Occipital lobe (tissue), 2 donors: ENCODE data around the gene ARHGAP18. TPM values are rescaled to one million over a fixed set of nuclear protein-coding genes. Genes with fewer than 3 reads are reported as not detected.

ENCODE experiments used
- DNase-seq: peaks from one replicate; lab custom pipeline; 2025; lab: John Stamatoyannopoulos, UW
- total RNA-seq: library from RNA; depleted of rRNA; stranded (reverse); fragments of >200 nt; gene quantifications from one replicate; pipeline ENCODE4 v1.2.3, GENCODE V29; 2014

Gene ARHGAP18, protein sequence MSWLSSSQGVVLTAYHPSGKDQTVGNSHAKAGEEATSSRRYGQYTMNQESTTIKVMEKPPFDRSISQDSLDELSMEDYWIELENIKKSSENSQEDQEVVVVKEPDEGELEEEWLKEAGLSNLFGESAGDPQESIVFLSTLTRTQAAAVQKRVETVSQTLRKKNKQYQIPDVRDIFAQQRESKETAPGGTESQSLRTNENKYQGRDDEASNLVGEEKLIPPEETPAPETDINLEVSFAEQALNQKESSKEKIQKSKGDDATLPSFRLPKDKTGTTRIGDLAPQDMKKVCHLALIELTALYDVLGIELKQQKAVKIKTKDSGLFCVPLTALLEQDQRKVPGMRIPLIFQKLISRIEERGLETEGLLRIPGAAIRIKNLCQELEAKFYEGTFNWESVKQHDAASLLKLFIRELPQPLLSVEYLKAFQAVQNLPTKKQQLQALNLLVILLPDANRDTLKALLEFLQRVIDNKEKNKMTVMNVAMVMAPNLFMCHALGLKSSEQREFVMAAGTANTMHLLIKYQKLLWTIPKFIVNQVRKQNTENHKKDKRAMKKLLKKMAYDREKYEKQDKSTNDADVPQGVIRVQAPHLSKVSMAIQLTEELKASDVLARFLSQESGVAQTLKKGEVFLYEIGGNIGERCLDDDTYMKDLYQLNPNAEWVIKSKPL
- 8.6 TPM for total RNA-seq

DNA sequence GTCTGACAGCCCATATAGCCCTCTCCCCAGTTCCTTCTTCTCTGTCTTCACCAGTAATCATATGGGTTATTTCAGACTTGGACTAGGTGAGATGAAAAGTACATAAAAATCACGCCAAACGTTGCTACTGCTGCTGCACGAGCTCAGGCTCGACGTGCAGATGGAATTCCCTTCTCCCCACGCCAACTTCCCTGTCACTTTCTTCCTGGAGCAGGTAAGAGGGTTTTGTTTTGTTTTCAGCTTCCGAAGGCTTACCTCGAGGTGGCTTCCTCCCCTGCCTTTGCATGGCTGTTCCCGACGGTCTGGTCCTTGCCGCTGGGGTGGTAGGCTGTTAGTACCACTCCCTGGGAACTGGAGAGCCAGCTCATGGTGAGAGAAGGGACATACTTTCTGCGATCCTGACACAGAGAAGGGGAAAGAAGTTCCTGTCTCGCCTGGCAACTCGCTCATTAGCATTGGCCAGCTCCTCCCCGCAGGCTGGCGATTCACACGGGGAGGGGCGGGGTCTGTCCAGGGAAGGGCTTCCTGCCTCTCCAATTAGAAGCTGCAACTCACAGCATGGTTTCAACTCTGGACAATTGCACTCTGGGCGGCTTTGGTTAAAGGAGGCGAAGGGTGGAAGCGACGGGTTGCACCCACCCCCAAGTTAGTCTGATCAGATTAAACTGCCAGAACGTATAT lies at the start of gene ARHGAP18:
Gene ARHGAP18, minus strand, starts transcription at position 409 of the 681 bp plus-strand sequence. Its CDS starts 41 bp downstream, at position 368.
- DNase-seq = peak; percentile 57

GRCh38 chr6:129755787-129756186 lies 45.8 kb upstream of the ARHGAP18 start:
- no peak for DNase-seq

DNA sequence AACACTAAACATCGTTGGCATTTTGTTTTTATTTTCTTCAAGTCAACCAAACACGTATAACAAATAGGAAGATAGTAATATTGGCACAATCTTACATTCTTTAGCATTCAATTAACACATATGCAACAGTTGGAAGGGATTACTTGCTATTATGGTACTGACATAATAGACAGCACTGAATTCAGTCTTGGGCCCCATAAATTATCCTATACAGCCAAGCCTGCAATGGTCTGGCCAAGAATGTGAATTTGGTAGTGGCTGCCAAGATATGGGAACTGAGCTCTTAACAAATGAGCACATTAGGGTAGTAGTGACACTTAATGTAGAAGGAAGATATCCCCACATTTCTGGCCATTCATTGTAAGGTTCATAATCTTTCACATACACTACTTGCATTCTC lies 44.8 kb upstream of the ARHGAP18 start:
- DNase-seq = no peak

- no peak for DNase-seq
These were observed 43.4 kb upstream of the ARHGAP18 start for GRCh38 chr6:129753422-129753821.

GRCh38 chr6:129751384-129751783 lies 41.4 kb upstream of the ARHGAP18 start:
- DNase-seq = no peak

GRCh38 chr6:129750360-129750759 lies 40.4 kb upstream of the ARHGAP18 start:
- DNase-seq = no peak

DNA sequence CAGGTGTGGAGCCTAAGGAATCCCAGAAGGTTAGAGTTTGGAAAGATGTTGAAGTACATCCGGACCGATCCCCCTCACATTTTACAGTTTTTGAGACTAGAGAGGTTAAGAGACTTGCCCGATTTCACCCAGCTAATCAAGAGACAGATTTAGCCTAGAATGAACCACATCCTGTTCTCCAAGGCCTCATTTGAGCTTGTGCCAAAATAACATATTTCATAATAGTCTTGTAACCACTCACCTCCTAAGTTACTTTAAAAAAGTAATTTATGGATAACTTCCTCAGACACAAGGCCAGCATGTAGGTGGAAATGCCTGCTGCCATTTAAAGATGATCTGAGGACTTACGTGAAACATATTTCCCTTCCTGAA lies 39.8 kb upstream of the ARHGAP18 start:
- DNase-seq = no peak

- DNase-seq = no peak
These were observed 39.1 kb upstream of the ARHGAP18 start for GRCh38 chr6:129748901-129749748.

- DNase-seq = no peak
These were observed 38.4 kb upstream of the ARHGAP18 start for GRCh38 chr6:129748212-129748900.

- DNase-seq = no peak
These were observed 37.7 kb upstream of the ARHGAP18 start for GRCh38 chr6:129747588-129748112.

DNA sequence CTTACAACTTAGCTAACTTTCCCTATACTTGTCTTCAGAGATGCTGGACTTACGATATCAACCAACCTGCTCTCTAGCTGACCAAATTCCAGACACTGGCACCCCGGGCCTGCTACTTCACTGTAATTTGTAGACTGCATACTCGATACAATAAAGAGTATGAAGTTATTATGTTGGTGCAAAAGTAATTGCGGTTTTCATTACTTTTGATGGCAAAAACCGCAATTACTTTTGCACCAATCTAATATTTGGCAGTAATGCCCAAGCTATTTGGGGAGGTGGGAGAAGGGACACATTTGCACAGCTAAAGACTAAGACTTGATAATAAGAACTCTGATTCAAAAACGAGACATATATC lies 34.9 kb upstream of the ARHGAP18 start:
- no peak for DNase-seq

- no peak for DNase-seq
These were observed 34.4 kb upstream of the ARHGAP18 start for GRCh38 chr6:129744201-129744879.

GRCh38 chr6:129740013-129740412 lies 30.0 kb upstream of the ARHGAP18 start:
- DNase-seq = no peak

GRCh38 chr6:129736105-129736504 lies 26.1 kb upstream of the ARHGAP18 start:
- no peak for DNase-seq

GRCh38 chr6:129733290-129733689 lies 23.3 kb upstream of the ARHGAP18 start:
- DNase-seq = no peak

- DNase-seq = no peak
These were observed 22.6 kb upstream of the ARHGAP18 start for GRCh38 chr6:129732542-129732941.

DNA sequence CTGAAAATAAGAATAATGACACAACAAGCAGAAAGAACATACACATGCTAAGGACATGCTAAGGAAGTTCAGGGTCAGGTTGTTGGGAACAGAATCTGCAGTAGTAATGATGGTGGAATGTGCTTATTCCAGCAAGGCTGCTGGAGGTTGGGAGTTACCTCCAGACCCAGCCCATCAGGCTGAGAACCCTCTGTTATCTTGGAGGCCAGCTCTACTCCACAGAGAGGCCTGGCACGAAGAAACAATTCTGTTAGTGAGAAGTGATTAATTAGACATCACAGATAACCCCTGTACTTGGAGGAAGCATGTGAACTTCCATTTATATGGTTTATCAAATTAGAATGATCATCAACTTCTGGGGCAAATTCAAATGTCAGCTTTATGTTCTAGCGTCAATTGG lies 22.1 kb upstream of the ARHGAP18 start:
- no peak for DNase-seq

- DNase-seq = no peak
These were observed 21.5 kb upstream of the ARHGAP18 start for GRCh38 chr6:129731428-129731827.

DNA sequence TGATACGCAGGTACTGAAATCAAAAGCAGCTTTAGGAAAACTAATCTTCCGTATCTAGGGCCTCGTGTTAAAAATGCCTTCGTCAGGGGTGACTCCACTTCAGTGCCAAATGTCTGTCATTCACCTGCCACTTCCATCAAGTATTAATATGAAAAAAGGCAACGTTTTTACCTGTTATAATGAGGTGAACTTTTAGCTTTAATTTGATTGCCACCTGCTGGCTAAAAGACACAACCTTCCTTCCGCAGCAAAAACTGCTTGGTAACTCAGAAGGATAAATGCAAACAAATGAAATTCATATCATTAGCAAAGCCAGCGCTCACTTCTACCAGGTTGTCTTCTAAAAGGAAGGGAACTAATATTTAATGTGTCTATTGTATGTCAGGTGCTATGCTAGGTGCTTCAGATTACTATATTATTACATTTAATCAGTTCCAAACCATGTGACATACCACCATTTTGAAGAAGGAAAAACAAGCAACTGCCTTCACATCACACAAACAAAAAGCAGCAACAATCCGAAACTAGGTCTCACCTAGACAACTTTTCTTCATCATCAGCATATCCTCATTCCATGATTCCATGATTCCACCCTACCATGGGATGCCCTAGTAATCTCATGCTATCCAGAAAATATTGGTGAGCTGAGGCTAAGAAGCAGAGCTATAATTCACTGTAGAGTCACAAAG lies 20.6 kb upstream of the ARHGAP18 start:
- no peak for DNase-seq

GRCh38 chr6:129726650-129727049 lies 16.7 kb upstream of the ARHGAP18 start:
- no peak for DNase-seq
